ENCODE data around the gene FBLN7. TPM values are rescaled to one million over a fixed set of nuclear protein-coding genes. Genes with fewer than 3 reads are reported as not detected.
"Not testable (repeated sequence)": the region's sequence is repeated elsewhere in the genome, so short reads cannot be mapped to it uniquely, and the experiment has no call there.

FBLN7 gene
- total RNA-seq, 2 experiments from 2014 or later: 7.3 to 8.4 TPM

DNA sequence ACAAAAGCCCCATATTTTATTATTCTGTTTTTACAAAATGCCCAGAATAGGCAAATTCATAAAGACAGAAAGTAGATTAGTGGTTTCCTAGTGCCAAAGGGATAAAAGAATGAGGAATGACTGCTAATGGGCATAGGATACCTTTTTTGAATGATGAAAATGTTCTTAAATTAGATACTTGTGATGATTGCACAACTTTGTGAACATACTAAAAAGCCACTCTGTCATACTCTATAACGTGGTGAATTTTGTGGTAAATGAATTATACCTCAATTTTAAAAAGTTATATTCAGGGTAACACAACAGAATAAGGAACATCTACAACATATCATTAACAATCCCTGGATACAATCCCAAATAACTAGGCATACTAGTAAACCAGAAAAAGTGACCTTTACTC is 9.1 kb upstream of the FBLN7 start:
- POLR2A ChIA-PET: no interaction called here
- CTCF ChIA-PET: no interaction called here

DNA sequence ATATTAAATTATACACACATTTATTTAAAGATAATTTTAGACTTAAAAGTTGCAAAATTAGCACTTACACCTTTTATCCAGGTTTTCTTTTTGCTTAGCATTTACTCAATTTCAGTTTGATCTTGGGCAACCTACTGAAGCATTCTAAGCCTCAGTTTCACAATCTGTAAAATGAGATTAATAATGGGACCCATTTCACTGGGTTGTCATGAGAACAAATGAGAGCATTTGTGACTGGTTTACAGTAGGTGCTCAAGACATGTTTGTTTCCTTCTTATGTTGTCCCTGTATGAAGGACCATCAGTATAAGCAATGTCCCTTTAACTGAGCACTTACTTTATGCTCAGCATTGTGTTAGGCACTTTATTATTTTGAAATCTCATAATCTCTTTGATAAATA is 4.8 kb upstream of the FBLN7 start:
- CTCF ChIA-PET: no interaction called here
- Mint-ChIP-seq H3K9me3 (peaks cover 13% of the 10 kb centered on the region), H3K36me3 (ENCODE audit: low read depth) (peaks cover 5% of the 10 kb centered on the region), H3K27ac (no peak overlapping the region), H3K4me1 (peaks cover 13% of the 10 kb centered on the region), H3K27me3 (peaks cover 19% of the 10 kb centered on the region), H3K4me3 (no peak overlapping the region)
- POLR2A ChIA-PET: interaction anchor here (1.0 kb wide), 1 partner anchor 15 kb away, joined by 3 read pairs; no protein-coding TSS in a partner anchor
- DNase-seq: no peak

More for the DNA sequence above, 9.1 kb upstream of the FBLN7 start:
- peaks cover 13% of the 10 kb centered on the region for H3K9me3 Mint-ChIP-seq
- H3K36me3 Mint-ChIP-seq (ENCODE audit: low read depth): no peaks in the 10 kb centered on the region
- no peak overlapping the region for H3K27ac Mint-ChIP-seq
- peaks cover 6% of the 10 kb centered on the region for H3K4me1 Mint-ChIP-seq
- no peaks in the 10 kb centered on the region for H3K27me3 Mint-ChIP-seq
- no peak overlapping the region for H3K4me3 Mint-ChIP-seq
- no peak for DNase-seq

DNA sequence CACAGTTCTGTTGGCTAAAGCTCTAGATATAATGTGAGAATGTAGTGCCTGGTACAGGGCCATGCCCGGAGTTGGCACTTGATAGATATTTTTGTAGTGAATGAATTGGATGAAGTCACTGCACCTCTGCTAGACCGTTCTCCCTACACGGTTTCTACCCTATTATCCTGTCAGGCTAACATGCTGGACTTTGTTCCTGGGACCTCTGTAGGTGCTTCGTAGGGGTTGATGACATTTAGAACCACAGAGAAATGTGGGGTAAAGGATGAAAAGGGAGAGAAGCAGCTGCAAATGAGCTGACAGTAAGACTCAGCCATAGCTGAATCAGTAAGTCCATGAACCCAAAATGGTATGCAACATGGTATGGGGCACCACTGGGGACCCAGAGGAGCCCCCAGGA is 4.1 kb upstream of the FBLN7 start:
- peaks cover 23% of the 10 kb centered on the region for H3K27me3 Mint-ChIP-seq

DNA sequence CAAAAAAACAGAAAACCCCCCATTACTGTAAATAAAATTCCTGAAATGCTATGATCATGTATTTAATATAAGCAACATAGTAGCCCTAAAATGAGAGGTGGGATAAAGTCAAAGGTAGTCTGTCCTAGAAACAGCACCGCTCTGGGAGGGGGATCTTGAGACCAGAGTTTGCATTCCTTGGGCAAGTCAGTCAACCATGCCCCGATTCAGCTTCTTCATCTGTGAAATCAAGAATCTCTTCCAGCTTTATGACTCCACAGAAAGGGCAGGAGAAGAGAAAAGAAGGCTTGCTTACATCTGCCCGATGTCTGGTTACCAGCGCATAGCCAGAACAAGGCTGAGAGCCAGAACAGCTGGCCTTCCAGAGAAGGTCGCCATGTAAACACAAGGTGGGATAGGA is 2.1 kb upstream of the FBLN7 start:
- ChIA-PET POLR2A (no interaction called here), CTCF (interaction anchor here (1.2 kb wide), 1 partner anchor 15 kb away, joined by 6 read pairs; no protein-coding TSS in a partner anchor)
- H3K36me3 Mint-ChIP-seq (ENCODE audit: low read depth): peaks cover 5% of the 10 kb centered on the region
- peaks cover 13% of the 10 kb centered on the region for H3K4me1 Mint-ChIP-seq
- peaks cover 33% of the 10 kb centered on the region for H3K27me3 Mint-ChIP-seq
- H3K27ac Mint-ChIP-seq: no peak overlapping the region
- H3K4me3 Mint-ChIP-seq: no peak overlapping the region
- peaks cover 13% of the 10 kb centered on the region for H3K9me3 Mint-ChIP-seq
- no peak for DNase-seq

More for the DNA sequence above, 4.1 kb upstream of the FBLN7 start:
- Mint-ChIP-seq H3K4me1 (peaks cover 13% of the 10 kb centered on the region), H3K9me3 (peaks cover 13% of the 10 kb centered on the region), H3K27ac (no peak overlapping the region), H3K36me3 (ENCODE audit: low read depth) (peaks cover 5% of the 10 kb centered on the region), H3K4me3 (no peak overlapping the region)
- ChIA-PET CTCF (no interaction called here), POLR2A (no interaction called here)
- DNase-seq: no peak

DNA sequence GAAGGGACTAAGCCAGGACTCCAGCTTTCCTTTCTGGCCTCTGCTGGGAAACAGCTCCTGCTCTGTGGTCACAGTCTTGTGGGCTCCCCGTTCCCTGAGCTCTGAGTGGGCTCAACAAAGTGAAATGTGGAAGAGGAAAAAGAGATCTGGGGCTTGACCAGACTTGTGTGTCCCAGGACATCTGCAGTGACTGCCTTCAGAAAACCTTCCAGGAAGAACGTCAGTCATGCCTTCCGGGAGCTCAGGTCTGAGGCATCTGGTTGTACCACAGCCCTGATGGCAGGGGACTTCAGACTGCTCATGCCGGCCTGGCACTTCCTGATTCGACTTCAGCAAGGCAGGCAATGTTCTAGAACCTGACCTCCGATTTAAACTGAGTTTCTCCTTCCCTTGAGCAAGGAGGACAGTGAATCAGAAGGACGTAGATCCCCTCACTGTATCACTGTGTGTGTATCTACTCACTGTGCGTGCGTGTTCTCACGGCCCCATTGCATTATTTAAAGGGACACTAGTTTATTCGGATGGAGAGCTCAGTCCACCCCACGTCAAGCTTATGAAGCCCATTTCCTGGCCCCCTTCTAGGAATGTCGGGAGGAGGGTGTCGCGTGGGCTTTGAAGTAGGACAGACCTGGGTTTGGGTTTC is 548 bp upstream of the FBLN7 start:
- ChIA-PET CTCF (no interaction called here), POLR2A (interaction anchor here (1.0 to 1.5 kb wide), 4 partner anchors 11 to 116 kb away, joined by 3 to 6 read pairs (median 4); no protein-coding TSS in a partner anchor)
- H3K36me3 Mint-ChIP-seq (ENCODE audit: low read depth): peaks cover 5% of the 10 kb centered on the region
- peaks cover 11% of the 10 kb centered on the region for H3K9me3 Mint-ChIP-seq
- peak overlapping the region; percentile 30 for H3K4me3 Mint-ChIP-seq
- peaks cover 9% of the 10 kb centered on the region for H3K4me1 Mint-ChIP-seq
- H3K27me3 Mint-ChIP-seq: peaks cover 41% of the 10 kb centered on the region
- no peak for DNase-seq
- H3K27ac Mint-ChIP-seq: no peak overlapping the region

DNA sequence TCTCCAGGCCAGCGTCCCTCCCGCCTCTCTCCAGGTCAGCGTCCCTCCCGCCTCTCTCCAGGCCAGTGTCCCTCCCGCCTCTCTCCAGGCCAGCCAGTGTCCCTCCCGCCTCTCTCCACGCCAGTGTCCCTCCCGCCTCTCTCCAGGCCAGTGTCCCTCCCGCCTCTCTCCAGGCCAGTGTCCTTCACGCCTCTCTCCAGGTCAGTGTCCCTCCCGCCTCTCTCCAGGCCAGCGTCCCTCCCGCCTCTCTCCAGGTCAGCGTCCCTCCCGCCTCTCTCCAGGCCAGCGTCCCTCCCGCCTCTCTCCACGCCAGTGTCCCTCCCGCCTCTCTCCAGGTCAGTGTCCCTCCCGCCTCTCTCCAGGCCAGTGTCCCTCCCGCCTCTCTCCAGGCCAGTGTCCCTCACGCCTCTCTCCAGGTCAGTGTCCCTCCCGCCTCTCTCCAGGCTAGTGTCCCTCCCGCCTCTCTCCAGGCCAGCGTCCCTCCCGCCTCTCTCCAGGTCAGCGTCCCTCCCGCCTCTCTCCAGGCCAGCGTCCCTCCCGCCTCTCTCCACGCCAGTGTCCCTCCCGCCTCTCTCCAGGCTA is 939 bp downstream of the FBLN7 start:
- H3K4me1 Mint-ChIP-seq; POLR2A ChIA-PET; CTCF ChIA-PET; H3K36me3 Mint-ChIP-seq (ENCODE audit: low read depth); H3K27ac Mint-ChIP-seq; H3K9me3 Mint-ChIP-seq; H3K4me3 Mint-ChIP-seq; DNase-seq: not testable (repeated sequence)
- H3K27me3 Mint-ChIP-seq: peaks cover 46% of the 10 kb centered on the region

DNA sequence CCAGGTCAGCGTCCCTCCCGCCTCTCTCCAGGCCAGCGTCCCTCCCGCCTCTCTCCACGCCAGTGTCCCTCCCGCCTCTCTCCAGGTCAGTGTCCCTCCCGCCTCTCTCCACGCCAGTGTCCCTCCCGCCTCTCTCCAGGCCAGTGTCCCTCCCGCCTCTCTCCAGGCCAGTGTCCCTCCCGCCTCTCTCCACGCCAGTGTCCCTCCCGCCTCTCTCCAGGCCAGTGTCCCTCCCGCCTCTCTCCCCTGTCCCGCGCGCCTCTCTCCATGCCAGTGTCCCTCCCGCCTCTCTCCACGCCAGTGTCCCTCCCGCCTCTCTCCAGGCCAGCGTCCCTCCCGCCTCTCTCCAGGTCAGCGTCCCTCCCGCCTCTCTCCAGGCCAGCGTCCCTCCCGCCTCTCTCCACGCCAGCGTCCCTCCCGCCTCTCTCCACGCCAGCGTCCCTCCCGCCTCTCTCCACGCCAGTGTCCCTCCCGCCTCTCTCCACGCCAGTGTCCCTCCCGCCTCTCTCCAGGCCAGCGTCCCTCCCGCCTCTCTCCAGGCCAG is 1.5 kb downstream of the FBLN7 start:
- H3K9me3 Mint-ChIP-seq; H3K27ac Mint-ChIP-seq; CTCF ChIA-PET; POLR2A ChIA-PET; H3K4me3 Mint-ChIP-seq; H3K36me3 Mint-ChIP-seq (ENCODE audit: low read depth); DNase-seq; H3K4me1 Mint-ChIP-seq: not testable (repeated sequence)
- peaks cover 46% of the 10 kb centered on the region for H3K27me3 Mint-ChIP-seq

DNA sequence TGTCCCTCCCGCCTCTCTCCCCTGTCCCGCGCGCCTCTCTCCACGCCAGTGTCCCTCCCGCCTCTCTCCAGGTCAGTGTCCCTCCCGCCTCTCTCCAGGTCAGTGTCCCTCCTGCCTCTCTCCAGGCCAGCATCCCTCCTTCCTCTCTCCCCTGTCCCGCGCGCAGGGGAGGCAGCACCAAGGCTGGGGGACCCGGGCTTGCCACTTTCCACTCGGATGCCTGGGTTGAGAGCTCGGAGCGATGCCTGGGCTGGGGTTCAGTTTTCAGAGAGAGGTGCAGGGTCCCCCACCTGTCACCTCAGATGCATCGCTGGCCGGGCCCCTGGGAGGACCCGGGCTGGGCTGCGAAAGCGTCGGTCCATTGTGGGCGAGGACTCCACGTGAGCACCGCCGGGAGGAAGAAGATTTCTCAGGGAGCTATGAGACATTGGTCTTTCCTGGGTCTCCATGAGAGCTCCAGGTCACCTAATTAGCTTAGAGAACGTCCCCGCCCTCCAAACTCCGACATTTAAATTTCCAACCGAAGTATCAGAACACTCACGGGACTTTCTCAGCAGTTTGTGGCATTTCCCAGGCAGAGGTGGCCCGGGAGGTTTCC is 2.1 kb downstream of the FBLN7 start:
- Mint-ChIP-seq H3K27ac (no peak overlapping the region), H3K4me1 (peaks cover 7% of the 10 kb centered on the region), H3K27me3 (peaks cover 46% of the 10 kb centered on the region), H3K4me3 (no peak overlapping the region), H3K36me3 (ENCODE audit: low read depth) (peaks cover 5% of the 10 kb centered on the region), H3K9me3 (no peaks in the 10 kb centered on the region)
- DNase-seq: peak; percentile 9
- ChIA-PET CTCF (no interaction called here), POLR2A (no interaction called here)

DNA sequence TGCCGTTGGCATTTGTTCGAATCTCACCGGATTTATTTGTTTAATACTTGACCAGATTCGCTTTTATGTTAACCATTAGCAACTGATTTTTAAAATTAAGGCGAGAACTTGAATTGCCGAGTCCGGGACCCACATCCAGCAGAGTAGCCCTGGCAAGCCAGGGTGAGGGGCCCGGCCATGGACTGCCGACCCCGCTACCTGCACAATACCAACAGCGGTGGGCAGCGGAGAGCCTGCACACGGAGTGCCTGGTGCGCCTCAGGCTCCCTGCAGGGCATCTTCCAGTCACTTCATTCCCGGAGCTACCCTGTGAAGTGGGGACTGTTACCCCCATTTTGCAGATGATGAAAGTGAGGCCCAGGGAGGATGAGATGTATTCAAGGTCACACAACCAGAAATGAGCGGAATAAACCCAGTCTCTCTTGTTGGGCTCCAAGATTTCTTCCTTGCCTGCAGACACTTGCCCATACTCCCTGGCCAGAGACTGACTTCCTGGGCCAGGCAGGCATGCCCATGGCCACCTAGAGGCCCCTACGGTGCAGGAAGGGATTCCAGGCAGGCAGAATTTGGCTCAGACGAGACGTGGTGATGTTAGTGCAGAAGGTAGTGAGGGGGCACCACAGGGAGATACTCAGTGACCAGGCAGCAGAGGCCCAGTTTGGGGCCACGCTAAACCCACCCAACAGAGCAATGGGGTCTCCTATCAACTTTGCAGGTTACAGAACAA is 2.9 kb downstream of the FBLN7 start:
- peaks cover 7% of the 10 kb centered on the region for H3K4me1 Mint-ChIP-seq
- H3K27ac Mint-ChIP-seq: no peak overlapping the region
- H3K4me3 Mint-ChIP-seq: no peak overlapping the region
- POLR2A ChIA-PET: no interaction called here
- peaks cover 43% of the 10 kb centered on the region for H3K27me3 Mint-ChIP-seq
- DNase-seq: peak; percentile 7
- peaks cover 5% of the 10 kb centered on the region for H3K36me3 Mint-ChIP-seq (ENCODE audit: low read depth)
- CTCF ChIA-PET: no interaction called here
- no peaks in the 10 kb centered on the region for H3K9me3 Mint-ChIP-seq

DNA sequence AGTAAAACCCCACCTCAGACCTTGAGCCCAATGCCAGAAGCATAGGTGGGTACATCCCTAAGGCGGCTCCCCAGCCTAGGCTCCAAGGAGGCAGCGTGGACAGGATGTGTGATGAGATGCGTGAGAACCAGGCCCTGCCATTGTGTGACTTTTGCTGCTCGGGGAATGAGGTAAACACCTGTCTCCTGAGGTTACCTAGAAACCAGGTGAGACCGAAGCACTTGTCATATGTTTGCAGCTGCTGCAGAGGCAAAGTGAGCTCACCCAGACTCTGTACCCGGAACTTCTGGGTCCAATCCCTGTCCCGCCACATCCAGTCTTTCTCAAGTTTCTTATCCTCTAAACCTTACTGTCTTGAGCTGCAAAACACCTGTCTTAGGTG is 3.4 kb downstream of the FBLN7 start:
- peak; percentile 14 for DNase-seq
- H3K36me3 Mint-ChIP-seq (ENCODE audit: low read depth): peaks cover 5% of the 10 kb centered on the region
- peaks cover 7% of the 10 kb centered on the region for H3K4me1 Mint-ChIP-seq
- no peaks in the 10 kb centered on the region for H3K9me3 Mint-ChIP-seq
- peaks cover 38% of the 10 kb centered on the region for H3K27me3 Mint-ChIP-seq
- ChIA-PET CTCF (no interaction called here), POLR2A (no interaction called here)
- H3K4me3 Mint-ChIP-seq: no peak overlapping the region
- H3K27ac Mint-ChIP-seq: no peak overlapping the region

DNA sequence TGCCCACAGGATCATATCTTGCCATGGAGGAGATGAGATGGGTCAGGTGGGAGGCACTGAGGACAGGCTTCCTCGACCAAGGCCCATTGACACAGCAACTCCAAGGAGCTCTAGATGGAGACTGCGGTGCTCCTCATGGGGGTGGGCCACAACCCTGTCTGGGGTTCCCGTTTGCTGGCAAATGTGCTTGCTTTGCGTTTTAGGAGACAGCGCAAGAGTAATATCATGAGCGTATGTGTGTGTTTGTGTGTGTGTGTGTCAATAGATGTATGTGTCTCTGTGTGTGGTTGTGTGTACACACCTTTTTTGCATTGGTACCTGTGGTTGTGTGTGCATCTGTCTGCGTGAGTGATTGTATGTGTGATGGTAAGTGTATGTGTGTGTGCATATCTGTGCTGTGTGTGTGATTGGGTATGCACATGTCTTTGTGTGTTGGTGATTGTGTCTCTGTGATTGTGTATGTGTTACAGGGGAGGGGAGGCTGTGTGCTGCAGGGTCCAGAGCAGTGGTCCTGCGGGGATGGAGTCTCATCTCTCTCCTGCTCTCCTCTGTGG is 4.4 kb downstream of the FBLN7 start:
- ChIA-PET POLR2A (no interaction called here), CTCF (no interaction called here)
- H3K27ac Mint-ChIP-seq: no peak overlapping the region
- H3K36me3 Mint-ChIP-seq (ENCODE audit: low read depth): peaks cover 1% of the 10 kb centered on the region
- DNase-seq: peak; percentile 11
- peaks cover 36% of the 10 kb centered on the region for H3K27me3 Mint-ChIP-seq
- H3K9me3 Mint-ChIP-seq: no peaks in the 10 kb centered on the region
- no peak overlapping the region for H3K4me3 Mint-ChIP-seq
- H3K4me1 Mint-ChIP-seq: peaks cover 4% of the 10 kb centered on the region

DNA sequence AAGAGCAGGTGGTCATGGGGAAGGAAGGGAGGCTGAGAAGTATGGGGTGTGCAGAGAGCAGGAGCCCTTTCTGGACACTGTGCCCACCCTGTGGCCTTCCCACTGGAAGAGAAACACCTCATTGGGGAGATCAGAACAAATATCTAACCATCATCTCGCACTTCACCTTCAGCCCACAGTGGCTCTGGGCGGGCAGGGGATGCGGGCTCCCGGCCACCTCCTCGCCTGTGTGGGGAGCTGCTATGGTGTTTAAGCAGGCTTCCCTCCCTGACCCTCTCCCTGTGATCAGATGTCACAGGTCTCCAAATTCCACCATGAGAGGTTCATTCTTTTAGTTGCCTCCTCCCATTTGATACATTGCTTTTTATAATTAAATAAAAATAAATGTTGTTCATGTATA is 5.0 kb downstream of the FBLN7 start:
- ChIA-PET CTCF (no interaction called here), POLR2A (no interaction called here)
- Mint-ChIP-seq H3K9me3 (no peaks in the 10 kb centered on the region), H3K27ac (no peak overlapping the region), H3K4me3 (no peak overlapping the region), H3K4me1 (no peaks in the 10 kb centered on the region), H3K36me3 (ENCODE audit: low read depth) (no peaks in the 10 kb centered on the region), H3K27me3 (peaks cover 32% of the 10 kb centered on the region)
- DNase-seq: peak; percentile 1

DNA sequence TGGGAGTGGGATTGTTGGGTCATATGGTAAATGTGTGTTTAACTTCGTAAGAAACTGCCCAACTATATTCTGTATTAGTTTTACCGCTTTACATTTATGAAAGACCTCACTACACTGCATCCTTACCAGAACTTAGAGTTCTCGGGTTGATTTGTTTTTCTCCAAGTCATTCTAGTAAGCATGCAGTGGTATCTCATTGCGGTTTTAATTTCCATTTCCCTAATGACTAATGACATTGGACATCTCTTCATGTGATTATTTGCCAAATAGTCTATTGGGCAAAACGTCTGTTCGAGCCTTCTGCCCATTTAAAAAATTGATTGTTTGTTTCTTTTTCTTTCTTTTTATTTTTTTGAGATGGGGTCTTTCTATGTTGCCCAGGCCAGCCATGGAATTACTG is 6.8 kb downstream of the FBLN7 start:
- H3K27ac Mint-ChIP-seq: no peak overlapping the region

More for the DNA sequence above, 6.8 kb downstream of the FBLN7 start:
- peaks cover 29% of the 10 kb centered on the region for H3K27me3 Mint-ChIP-seq
- ChIA-PET CTCF (no interaction called here), POLR2A (no interaction called here)
- DNase-seq: no peak
- H3K4me3 Mint-ChIP-seq: no peak overlapping the region
- H3K9me3 Mint-ChIP-seq: no peaks in the 10 kb centered on the region
- H3K36me3 Mint-ChIP-seq (ENCODE audit: low read depth): no peaks in the 10 kb centered on the region
- H3K4me1 Mint-ChIP-seq: no peaks in the 10 kb centered on the region

Data from activated CD4-positive, alpha-beta memory T cell treated with anti-CD3 and anti-CD28 coated beads, Interleukin-2, amount 10 ng/mL, durations not matched to agents 7 days and 5 days (primary cell).